Neural cell (in vitro differentiated cells): Measurements from ENCODE around the gene CHMP4B. TPM values are rescaled to one million over a fixed set of nuclear protein-coding genes. Genes with fewer than 3 reads are reported as not detected.

Experiments used
- H2AFZ ChIP-seq: fragments of 200-600, 300-800 bp; sonication (generic), shearing (Covaris generic); 2 replicates; pipeline ENCODE4 v1.6.0; 2014; ENCODE audit warnings: low read depth, mild to moderate bottlenecking, antibody characterized with exemption, low read length, moderate library complexity
- H3F3A ChIP-seq: fragments of 200-600 bp; shearing (Covaris generic); 2 replicates; pipeline ENCODE4 v1.6.1; 2016; ENCODE audit warnings: mild to moderate bottlenecking, moderate library complexity, mixed read lengths, antibody characterized with exemption, low read length; ENCODE audit not compliant: insufficient read depth, poor library complexity, severe bottlenecking
- H3K27ac ChIP-seq: fragments of 200-600, 300-800 bp; sonication (generic), shearing (Covaris generic); 2 replicates; pipeline ENCODE4 v1.5.1; 2014; ENCODE audit warnings: mild to moderate bottlenecking, low read length, moderate library complexity
- H3K27me3 ChIP-seq: fragments of 300-800, 200-600 bp; sonication (generic), shearing (Covaris generic); 2 replicates; pipeline ENCODE4 v1.6.0; 2014; ENCODE audit warnings: mild to moderate bottlenecking, low read depth, low read length, moderate library complexity; ENCODE audit not compliant: insufficient read depth
- H3K36me3 ChIP-seq: fragments of 300-800, 200-600 bp; sonication (generic), shearing (Covaris generic); 2 replicates; pipeline ENCODE4 v1.5.1; 2014; ENCODE audit warnings: mild to moderate bottlenecking, antibody characterized with exemption, low read length, moderate library complexity; ENCODE audit not compliant: insufficient read depth
- H3K4me2 ChIP-seq: fragments of 300-800, 200-600 bp; sonication (generic), shearing (Covaris generic); 2 replicates; pipeline ENCODE4 v1.6.0; 2014; ENCODE audit warnings: mild to moderate bottlenecking, low read length
- H3K4me3 ChIP-seq: fragments of 300-800, 200-600 bp; sonication (generic), shearing (Covaris generic); 2 replicates; pipeline ENCODE4 v1.5.1; 2014; ENCODE audit warnings: mild to moderate bottlenecking, low read length, moderate library complexity
- H3K79me2 ChIP-seq: fragments of 200-600 bp; shearing (Covaris generic); replicated peaks from 2 replicates; pipeline ENCODE4 v1.6.0; 2014; ENCODE audit warnings: mild to moderate bottlenecking, low read length, moderate library complexity; ENCODE audit not compliant: insufficient read depth
- H3K9ac ChIP-seq: fragments of 300-800, 200-600 bp; sonication (generic), shearing (Covaris generic); 2 replicates; pipeline ENCODE4 v1.6.1; 2016; ENCODE audit warnings: mild to moderate bottlenecking, low read length, mixed read lengths
- H3K9me2 ChIP-seq: fragments of 200-600 bp; shearing (Covaris generic); 2 replicates; pipeline ENCODE4 v1.6.1; 2016; ENCODE audit warnings: mild to moderate bottlenecking, low read length, mixed read lengths; ENCODE audit not compliant: insufficient read depth
- H3K9me3 ChIP-seq: fragments of 200-600, 300-800 bp; sonication (generic), shearing (Covaris generic); 2 replicates; pipeline ENCODE4 v1.6.1; 2016; ENCODE audit warnings: mild to moderate bottlenecking, mixed run types, low read length, moderate library complexity, mixed read lengths
- H4K20me1 ChIP-seq: fragments of 200-600 bp; shearing (Covaris generic); 2 replicates; pipeline ENCODE4 v1.6.1; 2016; ENCODE audit warnings: mild to moderate bottlenecking, mixed run types; ENCODE audit not compliant: insufficient read depth
- EP300 ChIP-seq: fragments of 450-650 bp; conservative IDR thresholded peaks from 2 replicates; pipeline ENCODE4 v1.6.1; 2014; ENCODE audit warnings: antibody characterized with exemption, mild to moderate bottlenecking, moderate library complexity; ENCODE audit not compliant: poor library complexity, severe bottlenecking
- EZH2 ChIP-seq: fragments of 200-600, 300-800 bp; shearing (Covaris generic), sonication (generic); IDR thresholded peaks from 2 replicates; pipeline ENCODE4 v1.6.1; 2014; ENCODE audit warnings: antibody characterized with exemption, low read length, borderline replicate concordance, mild to moderate bottlenecking; ENCODE audit not compliant: insufficient read depth, poor library complexity, severe bottlenecking
- MXI1 ChIP-seq: fragments of 450-650 bp; conservative IDR thresholded peaks from 2 replicates; pipeline ENCODE4 v1.6.1; 2014; ENCODE audit warnings: antibody characterized with exemption, mild to moderate bottlenecking; ENCODE audit not compliant: poor library complexity, severe bottlenecking
- POLR2AphosphoS5 ChIP-seq: IDR thresholded peaks from 2 replicates; pipeline ENCODE4 v1.6.1; 2012
- SMC3 ChIP-seq: fragments of 450-650 bp; conservative IDR thresholded peaks from 2 replicates; pipeline ENCODE4 v1.6.1; 2014; ENCODE audit warnings: antibody characterized with exemption, mild to moderate bottlenecking, moderate library complexity; ENCODE audit not compliant: poor library complexity
- TAF1 ChIP-seq: IDR thresholded peaks from 2 replicates; pipeline ENCODE4 v1.6.1; 2012; ENCODE audit warnings: low read depth
- polyA plus RNA-seq: library from polyadenylated mRNA; depleted of rRNA; stranded (reverse); fragments of >200 nt; gene quantifications from 2 replicates; pipeline ENCODE4 v1.2.3, GENCODE V29; 2014
- TF ChIP-seq, protein P1 (sequence below): fragments of 450-650 bp; IDR thresholded peaks from 2 replicates; pipeline ENCODE4 v1.5.1; 2014; ENCODE audit warnings: antibody characterized with exemption, mild to moderate bottlenecking, moderate library complexity; ENCODE audit not compliant: poor library complexity, severe bottlenecking
- TF ChIP-seq, protein P2 (sequence below): IDR thresholded peaks from 2 replicates; pipeline ENCODE4 v1.6.1; 2012; ENCODE audit warnings: borderline replicate concordance

The CHMP4B gene
- polyA plus RNA-seq, 1 donor from 2014 or later: 83.8 TPM

DNA sequence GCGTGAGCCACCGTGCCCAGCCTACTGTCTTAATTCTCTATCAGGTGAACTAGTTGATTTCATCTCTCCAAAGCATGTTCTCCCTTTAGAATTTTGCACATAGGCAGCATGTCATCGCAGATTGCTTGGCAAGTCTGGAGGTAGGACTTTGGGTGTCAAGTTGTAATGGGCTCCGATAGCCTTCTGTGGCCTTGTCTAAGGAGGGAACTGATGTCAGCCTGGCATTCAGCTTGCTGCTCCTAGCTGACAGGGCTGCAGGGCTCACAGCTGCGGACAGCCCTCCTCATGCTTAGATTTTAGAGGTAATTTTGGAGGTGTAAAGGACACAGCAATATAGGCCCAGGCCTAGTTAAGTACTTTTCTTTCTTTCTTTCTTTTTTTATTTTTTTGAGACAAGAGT is 11.3 kb downstream of the CHMP4B start:
- Histone ChIP-seq H3K36me3 (no peaks in the 10 kb centered on the region), H4K20me1 (no peaks in the 10 kb centered on the region)
- TF ChIP-seq POLR2AphosphoS5: no peak
- TF ChIP-seq TAF1: no peak
- no peak for TF ChIP-seq EP300
- TF ChIP-seq, protein P1, sequence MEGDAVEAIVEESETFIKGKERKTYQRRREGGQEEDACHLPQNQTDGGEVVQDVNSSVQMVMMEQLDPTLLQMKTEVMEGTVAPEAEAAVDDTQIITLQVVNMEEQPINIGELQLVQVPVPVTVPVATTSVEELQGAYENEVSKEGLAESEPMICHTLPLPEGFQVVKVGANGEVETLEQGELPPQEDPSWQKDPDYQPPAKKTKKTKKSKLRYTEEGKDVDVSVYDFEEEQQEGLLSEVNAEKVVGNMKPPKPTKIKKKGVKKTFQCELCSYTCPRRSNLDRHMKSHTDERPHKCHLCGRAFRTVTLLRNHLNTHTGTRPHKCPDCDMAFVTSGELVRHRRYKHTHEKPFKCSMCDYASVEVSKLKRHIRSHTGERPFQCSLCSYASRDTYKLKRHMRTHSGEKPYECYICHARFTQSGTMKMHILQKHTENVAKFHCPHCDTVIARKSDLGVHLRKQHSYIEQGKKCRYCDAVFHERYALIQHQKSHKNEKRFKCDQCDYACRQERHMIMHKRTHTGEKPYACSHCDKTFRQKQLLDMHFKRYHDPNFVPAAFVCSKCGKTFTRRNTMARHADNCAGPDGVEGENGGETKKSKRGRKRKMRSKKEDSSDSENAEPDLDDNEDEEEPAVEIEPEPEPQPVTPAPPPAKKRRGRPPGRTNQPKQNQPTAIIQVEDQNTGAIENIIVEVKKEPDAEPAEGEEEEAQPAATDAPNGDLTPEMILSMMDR: no peak
- TF ChIP-seq, protein P2, sequence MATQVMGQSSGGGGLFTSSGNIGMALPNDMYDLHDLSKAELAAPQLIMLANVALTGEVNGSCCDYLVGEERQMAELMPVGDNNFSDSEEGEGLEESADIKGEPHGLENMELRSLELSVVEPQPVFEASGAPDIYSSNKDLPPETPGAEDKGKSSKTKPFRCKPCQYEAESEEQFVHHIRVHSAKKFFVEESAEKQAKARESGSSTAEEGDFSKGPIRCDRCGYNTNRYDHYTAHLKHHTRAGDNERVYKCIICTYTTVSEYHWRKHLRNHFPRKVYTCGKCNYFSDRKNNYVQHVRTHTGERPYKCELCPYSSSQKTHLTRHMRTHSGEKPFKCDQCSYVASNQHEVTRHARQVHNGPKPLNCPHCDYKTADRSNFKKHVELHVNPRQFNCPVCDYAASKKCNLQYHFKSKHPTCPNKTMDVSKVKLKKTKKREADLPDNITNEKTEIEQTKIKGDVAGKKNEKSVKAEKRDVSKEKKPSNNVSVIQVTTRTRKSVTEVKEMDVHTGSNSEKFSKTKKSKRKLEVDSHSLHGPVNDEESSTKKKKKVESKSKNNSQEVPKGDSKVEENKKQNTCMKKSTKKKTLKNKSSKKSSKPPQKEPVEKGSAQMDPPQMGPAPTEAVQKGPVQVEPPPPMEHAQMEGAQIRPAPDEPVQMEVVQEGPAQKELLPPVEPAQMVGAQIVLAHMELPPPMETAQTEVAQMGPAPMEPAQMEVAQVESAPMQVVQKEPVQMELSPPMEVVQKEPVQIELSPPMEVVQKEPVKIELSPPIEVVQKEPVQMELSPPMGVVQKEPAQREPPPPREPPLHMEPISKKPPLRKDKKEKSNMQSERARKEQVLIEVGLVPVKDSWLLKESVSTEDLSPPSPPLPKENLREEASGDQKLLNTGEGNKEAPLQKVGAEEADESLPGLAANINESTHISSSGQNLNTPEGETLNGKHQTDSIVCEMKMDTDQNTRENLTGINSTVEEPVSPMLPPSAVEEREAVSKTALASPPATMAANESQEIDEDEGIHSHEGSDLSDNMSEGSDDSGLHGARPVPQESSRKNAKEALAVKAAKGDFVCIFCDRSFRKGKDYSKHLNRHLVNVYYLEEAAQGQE: no peak
- TF ChIP-seq EZH2: no peak
- TF ChIP-seq SMC3: no peak
- TF ChIP-seq MXI1: no peak

DNA sequence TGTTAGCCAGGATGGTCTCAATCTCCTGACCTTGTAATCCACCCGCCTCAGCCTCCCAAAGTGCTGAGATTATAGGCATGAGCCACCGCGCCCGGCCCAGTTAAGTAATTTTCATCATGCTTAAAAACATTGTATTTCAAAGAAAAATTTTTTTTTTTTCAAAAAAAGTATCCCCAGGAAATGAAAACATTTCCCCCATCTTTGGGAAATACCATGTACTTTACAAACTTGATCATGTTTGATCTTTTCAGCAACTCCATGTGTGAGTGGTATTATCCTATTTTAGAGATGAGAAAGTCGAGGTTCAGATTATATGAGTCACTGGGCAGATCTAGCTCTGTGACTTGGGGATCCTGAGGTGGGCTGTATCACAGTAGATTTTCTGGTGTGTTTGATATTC is 11.8 kb downstream of the CHMP4B start:
- Histone ChIP-seq H4K20me1 (no peaks in the 10 kb centered on the region), H3K4me3 (no peak overlapping the region), H3K27me3 (no peaks in the 10 kb centered on the region), H2AFZ (no peak overlapping the region), H3K4me2 (no peak overlapping the region), H3K36me3 (no peaks in the 10 kb centered on the region), H3K27ac (no peak overlapping the region), H3K9ac (no peak overlapping the region), H3K9me3 (no peaks in the 10 kb centered on the region), H3F3A (no peaks in the 10 kb centered on the region), H3K79me2 (peaks cover 24% of the 10 kb centered on the region), H3K9me2 (no peaks in the 10 kb centered on the region)
- TF ChIP-seq, protein P2: no peak
- TF ChIP-seq EZH2: no peak
- TF ChIP-seq TAF1: no peak
- no peak for TF ChIP-seq POLR2AphosphoS5
- no peak for TF ChIP-seq MXI1
- TF ChIP-seq EP300: no peak
- TF ChIP-seq, protein P1: no peak

More for the DNA sequence above, 11.3 kb downstream of the CHMP4B start:
- no peaks in the 10 kb centered on the region for H3K27me3 ChIP-seq
- no peaks in the 10 kb centered on the region for H3K9me2 ChIP-seq
- H2AFZ ChIP-seq: no peak overlapping the region
- no peak overlapping the region for H3K27ac ChIP-seq
- no peaks in the 10 kb centered on the region for H3K9me3 ChIP-seq
- no peak overlapping the region for H3K4me3 ChIP-seq
- no peak overlapping the region for H3K4me2 ChIP-seq
- H3K9ac ChIP-seq: no peak overlapping the region
- peaks cover 24% of the 10 kb centered on the region for H3K79me2 ChIP-seq
- H3F3A ChIP-seq: no peaks in the 10 kb centered on the region
